NCI-H2107 treated with DMSO at 0.1 percent for 48 hours (cell line): Measurements from ENCODE around the gene ANKRD63.

Experiments
- DNase-seq: peaks from one replicate; lab custom pipeline; 2025; ENCODE audit not compliant: unreplicated experiment; lab: John Stamatoyannopoulos, UW

Gene ANKRD63

GRCh38 chr15:40258544-40258943 is 24.3 kb downstream of the ANKRD63 start:
- no peak for DNase-seq

- DNase-seq = no peak
These were observed 25.0 kb downstream of the ANKRD63 start for GRCh38 chr15:40257656-40258450.

- DNase-seq = no peak
These were observed 26.1 kb downstream of the ANKRD63 start for GRCh38 chr15:40256638-40257235.

- no peak for DNase-seq
These were observed 27.8 kb downstream of the ANKRD63 start for GRCh38 chr15:40255033-40255432.

DNA sequence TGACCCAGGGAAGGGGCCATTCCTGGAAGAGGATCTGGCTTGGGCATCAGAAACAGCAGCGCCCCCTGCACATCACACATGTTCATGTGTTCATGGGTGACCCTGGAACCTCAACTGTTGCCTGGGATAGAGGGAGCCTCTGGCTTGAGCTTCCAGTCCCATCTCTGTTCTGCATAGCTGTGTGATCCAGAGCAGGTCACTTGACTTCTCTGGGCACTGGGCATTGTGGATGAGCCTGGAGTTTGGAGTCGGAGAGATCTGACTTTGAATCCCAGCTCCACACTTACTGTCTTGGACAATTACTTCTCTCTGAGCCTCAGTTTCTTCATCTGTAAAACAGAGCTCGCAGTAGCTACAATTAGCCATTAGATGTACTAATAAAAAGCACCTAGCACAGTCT is 28.4 kb downstream of the ANKRD63 start:
- DNase-seq = no peak

- no peak for DNase-seq
These were observed 29.6 kb downstream of the ANKRD63 start for GRCh38 chr15:40253167-40253790.

GRCh38 chr15:40252438-40253166 is 30.3 kb downstream of the ANKRD63 start:
- DNase-seq = no peak

DNA sequence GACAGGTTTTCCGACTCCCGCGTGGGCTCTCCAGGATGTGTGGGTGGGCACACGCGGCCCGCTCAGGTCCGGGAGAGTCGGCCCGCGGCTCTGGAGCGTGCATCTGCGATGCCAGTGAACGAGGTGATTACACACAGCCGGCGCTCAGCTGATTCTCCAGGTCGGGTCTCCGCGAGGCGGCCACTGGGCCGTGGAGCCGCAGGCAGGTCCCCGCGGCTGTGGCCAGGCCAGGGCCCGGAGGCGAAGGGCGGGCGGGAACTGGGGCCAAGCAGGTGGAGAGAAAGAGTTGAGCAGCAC is 30.8 kb downstream of the ANKRD63 start:
- no peak for DNase-seq

DNA sequence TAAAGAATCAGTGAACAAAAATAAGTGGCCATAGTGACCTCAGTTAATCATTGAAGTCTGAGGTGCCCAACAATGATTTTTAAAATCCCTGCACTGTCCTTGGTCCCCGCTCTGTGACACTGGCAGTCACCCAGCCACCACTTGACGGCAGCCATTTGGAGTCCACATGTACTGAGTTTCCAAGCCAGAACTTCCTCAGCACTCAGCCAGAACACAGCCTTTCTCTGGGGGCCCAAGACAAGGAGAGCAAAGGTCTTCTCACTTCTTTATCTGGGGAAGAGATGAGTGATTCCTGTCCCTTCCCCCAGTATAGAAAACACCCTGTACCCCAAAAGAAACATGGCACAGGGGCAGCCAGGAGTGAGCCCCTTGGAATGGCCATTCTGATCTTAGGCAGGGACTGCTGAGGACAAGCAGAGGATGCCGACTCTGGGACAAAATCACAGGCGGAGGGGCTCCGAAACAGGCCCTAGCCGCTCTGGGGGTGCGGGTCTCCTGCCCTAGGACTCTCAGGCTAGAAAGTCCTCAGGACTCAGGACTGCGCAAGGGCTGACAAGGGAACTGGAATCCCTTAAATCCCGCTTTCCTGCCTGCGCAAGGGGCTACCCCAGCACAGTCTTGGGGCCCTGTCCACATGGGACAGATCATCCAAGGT is 31.3 kb downstream of the ANKRD63 start:
- no peak for DNase-seq

- no peak for DNase-seq
These were observed 31.9 kb downstream of the ANKRD63 start for GRCh38 chr15:40250771-40251483.

DNA sequence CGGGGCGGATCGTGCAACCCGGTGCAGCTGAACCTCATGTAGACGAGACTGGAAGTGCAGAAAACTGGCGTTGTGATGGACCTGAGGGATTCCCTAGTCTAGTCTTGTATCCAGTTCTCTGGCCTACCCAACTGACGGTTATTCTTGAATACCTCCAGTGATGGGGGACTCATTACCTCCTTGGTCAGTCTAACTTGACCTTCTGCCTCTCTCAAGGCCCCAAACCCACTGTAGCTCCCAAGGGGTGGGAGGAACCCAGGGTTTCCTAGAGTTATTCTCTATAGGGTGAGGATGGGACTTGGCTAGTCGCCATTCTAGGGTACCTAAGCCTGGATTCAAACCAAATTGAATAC is 32.6 kb downstream of the ANKRD63 start:
- DNase-seq = no peak

DNA sequence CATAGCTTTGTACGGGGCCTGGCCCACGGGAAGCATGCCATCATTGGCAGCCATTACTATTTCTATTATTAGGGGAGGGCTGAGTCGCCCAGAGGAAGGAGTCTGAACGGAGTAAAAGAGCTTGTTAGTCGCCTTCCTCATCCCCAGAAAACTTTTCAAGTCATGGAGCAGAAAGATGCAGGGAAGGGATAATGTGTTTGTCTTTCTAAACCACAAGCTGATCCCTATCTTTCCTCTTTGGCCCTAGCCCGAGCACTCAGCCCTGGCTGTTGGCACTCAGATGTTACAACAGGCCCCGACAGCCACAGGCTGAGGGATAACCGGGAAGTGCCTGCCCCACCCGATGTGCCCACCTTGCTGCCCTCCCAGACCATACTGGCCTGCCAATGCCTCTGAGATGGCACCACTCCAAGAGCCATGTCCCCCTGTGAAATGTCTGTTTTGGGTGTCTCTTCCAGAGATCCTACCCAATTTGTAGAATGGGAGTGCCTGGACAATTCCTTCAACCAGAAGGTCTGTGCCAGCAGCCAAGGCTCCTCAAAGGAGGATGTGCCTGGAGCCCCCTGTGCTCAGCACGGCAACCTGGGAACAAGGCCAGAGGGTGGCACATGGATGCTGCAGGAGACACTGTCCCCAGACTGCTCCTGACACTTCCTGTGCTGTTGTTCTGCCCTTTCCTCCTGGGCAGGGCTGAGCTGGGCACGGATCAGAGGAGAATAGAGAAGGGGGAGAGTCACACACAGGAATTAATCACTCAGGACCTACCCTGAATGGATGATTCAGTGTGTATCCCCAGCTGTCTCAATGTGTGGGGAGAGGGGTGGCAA is 33.2 kb downstream of the ANKRD63 start:
- no peak for DNase-seq

DNA sequence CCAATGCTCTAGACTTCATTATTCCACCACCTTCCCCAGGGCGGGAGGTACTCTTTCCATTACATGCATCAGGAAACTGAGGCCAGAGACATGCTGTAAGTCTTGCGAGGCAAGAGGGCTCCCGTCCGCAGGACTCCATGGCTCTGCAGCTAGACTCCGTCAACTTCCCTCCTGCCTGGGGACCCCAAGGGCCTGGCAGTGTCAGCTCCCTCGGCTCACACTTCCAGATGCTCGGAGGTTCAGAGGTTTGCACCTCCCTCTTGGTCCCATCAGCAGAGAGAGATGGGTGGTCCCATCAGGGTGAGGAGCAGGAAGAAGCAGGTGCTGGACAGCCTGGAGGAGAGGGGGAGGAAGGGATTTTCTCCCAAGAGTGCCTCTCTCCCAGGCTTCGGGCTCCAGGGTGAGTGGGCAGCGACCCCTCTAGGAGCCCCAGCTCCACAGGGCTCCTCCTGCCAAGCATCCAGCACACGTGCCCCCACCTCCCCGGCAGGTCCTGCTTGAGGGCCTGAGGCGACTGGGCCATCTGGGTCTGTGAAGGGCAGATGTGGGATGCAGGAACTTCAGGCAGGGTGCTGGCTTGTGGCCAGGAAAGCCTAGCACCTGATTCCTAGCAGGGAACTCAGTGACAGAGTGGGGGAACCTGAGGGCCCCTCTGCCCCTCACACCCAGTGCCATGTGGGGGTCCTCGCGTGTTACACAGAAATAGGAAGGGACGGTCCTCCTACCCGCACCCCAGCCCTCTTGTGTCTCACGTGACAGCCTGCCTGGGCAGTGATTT is 34.7 kb downstream of the ANKRD63 start:
- no peak for DNase-seq

- no peak for DNase-seq
These were observed 35.4 kb downstream of the ANKRD63 start for GRCh38 chr15:40247406-40247971.

- no peak for DNase-seq
These were observed 36.2 kb downstream of the ANKRD63 start for GRCh38 chr15:40246496-40247280.

- no peak for DNase-seq
These were observed 37.0 kb downstream of the ANKRD63 start for GRCh38 chr15:40245666-40246450.

DNA sequence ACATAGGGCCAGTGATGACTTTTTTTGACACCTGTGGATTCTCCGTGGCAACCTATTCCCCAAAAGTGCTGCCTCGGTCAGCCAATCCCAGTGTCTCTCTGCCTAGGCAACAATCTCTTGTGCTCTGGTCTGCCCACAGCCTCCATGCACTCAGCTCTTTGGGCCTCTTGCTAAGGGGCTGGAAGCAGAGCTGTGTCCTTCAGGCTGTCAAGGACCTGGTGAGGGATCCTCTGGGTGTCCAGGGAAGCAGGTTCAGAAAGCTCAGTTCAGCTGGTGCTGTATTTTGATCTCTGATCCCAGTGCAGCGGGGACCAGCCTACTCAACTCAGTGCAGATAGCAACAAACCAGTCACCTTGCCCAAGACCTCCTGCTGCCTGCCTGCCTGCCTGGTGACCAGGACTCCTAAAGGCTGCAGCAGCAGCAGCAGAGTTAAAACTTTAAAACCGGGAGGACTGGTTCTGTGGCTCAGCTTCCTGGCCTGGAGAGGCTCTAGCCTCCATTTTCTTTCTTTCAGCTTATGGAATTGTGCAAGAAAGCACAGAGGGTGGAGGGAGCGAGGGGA is 37.8 kb downstream of the ANKRD63 start:
- no peak for DNase-seq
